Inflammatory macrophage treated with lipopolysaccharide for 1 hour (primary cell): ENCODE data around the gene RAB3D.

Experiments used
- DNase-seq, 2 donors: peaks; one replicate each; pipeline ENCODE4 v3.0.0-alpha.2; 2020 to 2022

RAB3D gene

GRCh38 chr19:11293433-11294389, 45.7 kb downstream of the RAB3D start:
- DNase-seq, result peak; percentile 98 to 99

- peak; percentile 32 to 35 for DNase-seq
These were observed 47.5 kb downstream of the RAB3D start for GRCh38 chr19:11291991-11292390.

DNA sequence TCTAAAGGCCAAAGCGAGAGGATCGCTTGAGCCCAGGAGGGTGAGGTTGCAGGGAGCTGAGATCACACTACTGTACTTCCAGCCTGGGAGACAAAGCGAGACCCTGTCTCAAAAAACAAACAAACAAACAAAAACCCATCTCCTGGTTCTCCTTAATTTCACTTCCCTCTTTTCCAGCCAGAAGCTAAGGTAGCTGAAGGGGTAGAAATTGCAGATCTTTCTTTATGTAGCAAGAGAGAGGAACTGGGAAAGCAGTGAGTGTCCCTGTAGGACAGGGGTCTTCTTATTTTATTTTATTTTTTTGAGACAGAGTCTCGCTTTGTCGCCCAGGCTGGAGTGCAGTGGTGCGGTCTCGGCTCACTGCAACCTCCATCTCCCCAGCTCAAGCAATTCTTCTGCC, 48.0 kb downstream of the RAB3D start:
- no peak for DNase-seq

- no peak for DNase-seq
These were observed 49.2 kb downstream of the RAB3D start for GRCh38 chr19:11290256-11290655.

DNA sequence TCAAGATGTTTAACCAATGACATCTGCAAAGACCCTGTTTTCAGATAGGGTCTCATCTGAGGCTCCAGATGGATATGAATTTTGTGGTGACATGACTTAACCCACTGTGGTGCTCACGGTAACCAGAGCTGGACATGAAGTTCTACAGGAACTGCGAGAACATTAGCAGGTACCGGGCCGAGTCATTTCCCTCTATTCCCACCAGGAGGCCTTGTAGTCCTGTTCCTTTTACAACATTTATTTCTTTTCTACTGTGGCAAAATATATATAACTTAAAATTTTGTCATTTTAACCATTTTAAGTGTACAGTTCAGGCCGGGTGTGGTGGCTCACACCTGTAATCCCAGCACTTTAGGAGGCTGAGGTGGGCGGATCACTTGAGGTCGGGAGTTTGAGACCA, 51.1 kb downstream of the RAB3D start:
- DNase-seq, result peak in 1 of 2 donors; percentile 45

GRCh38 chr19:11286312-11286974, 53.0 kb downstream of the RAB3D start:
- DNase-seq, result peak; percentile 61 to 67

DNA sequence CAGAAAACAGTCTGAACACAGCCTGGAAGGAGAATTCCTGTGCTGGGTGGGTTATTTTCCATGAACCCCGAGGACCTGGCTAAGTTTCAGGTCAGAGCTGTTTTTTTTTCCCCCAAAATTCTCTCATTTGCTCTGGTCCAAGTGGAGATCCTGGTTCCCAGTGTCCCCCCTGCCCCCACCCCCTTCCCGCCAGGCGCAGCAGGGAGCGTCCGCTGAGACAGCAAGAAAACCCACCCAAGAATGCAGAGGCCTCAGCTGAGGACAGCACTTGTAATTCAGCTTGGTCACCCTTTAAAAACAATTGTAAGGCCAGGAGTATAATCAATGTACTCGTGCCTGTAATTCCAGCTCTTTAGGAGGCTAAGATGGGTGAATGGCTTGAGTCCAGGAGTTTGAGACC, 54.9 kb downstream of the RAB3D start:
- DNase-seq, result no peak

DNA sequence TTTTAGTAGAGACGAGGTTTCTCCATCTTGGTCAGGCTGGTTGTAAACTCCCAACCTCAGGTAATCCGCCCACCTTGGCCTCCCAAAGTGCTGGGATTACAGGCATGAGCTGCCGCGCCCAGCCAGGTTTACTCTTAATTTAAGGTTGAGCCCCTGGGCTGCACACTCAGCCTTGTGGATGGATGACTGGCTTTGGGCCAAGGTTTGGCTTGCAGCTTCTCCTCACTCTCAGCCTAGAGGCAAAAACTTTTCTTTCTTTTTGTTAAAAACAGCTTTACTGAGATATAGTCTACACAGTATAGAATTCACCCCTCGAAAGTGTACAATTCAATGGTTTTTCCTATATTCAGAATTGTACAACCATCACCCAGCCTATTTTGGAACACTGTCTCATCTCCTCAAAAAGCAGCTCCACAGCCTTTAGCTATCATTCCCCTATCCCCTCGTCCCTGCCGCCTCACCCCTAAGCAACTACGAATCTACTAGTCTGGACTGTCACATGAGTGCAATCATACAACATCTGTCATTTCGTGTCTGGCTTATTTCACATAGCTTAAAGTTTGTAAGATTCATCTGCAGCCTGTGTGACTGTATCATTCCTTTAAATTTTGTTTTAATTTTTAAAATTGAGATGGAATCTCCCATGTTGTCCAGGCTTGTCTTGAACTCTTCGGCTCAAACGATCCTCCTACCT, 58.0 kb downstream of the RAB3D start:
- DNase-seq, result no peak

- peak in 1 of 2 donors; percentile 22 for DNase-seq
These were observed 59.8 kb downstream of the RAB3D start for GRCh38 chr19:11279505-11280236.

DNA sequence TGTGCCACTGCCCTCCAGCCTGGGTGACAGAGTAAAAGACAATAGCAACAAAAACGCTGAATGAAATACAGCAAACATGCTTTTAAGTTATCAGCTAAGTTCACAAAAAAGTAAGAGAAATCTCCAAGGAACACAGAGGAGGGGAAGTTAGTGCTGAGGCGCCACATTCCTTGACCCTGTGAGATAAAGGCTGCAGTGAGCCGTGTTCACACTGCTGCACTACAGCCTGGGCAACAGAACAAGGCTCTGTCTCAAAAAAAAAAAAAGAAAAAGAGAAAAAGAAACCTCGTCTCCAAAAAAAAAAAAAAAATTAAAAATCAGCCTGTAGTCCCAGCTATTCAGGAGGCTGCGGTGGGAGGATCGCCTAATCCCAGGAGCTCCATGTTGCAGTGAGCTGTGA, 60.8 kb downstream of the RAB3D start:
- DNase-seq, result no peak

GRCh38 chr19:11274533-11275086, 64.8 kb downstream of the RAB3D start:
- no peak for DNase-seq

GRCh38 chr19:11273989-11274388, 65.5 kb downstream of the RAB3D start:
- DNase-seq, result no peak

GRCh38 chr19:11273296-11273695, 66.2 kb downstream of the RAB3D start:
- no peak for DNase-seq
